ENCODE data around the gene DZIP3. TPM values are rescaled to one million over a fixed set of nuclear protein-coding genes. Genes with fewer than 3 reads are reported as not detected.
A peak's percentile ranks its signal among the peaks of the same experiment; 100 is the strongest.

DZIP3 gene
- total and polyA plus RNA-seq, 4 experiments from 2014 or later, result 8.9 to 18.5 (median 14.2) TPM

GRCh38 chr3:108552267-108553159, 37.0 kb upstream of the DZIP3 start:
- Histone ChIP-seq H3K27ac (ENCODE audit: low read depth, low read length) (no peak overlapping the region), H3K27me3 (ENCODE audit: insufficient read depth, low read length) (no peaks in the 10 kb centered on the region), H3K4me1 (ENCODE audit: insufficient read depth, low read length) (no peaks in the 10 kb centered on the region), H3K4me3 (ENCODE audit: low read length in 2 of 2) (no peak overlapping the region), H3K36me3 (ENCODE audit: insufficient read depth, low read length) (no peaks in the 10 kb centered on the region), H3K9me3 (ENCODE audit: control insufficient read depth in 1 of 2, low read length in 2 of 2) (no peaks in the 10 kb centered on the region)
- intact Hi-C loops (cut with micrococcal nuclease), result loop anchor here (1.0 to 10.0 kb wide), 7 partner anchors 63 to 1316 kb away; no protein-coding TSS in a partner anchor
- H3K27ac Mint-ChIP-seq, result peak overlapping the region in 2 of 7 donors; percentile 6 to 38
- H3K27me3 Mint-ChIP-seq, result no peaks in the 10 kb centered on the region
- peak overlapping the region in 1 of 8 donors; percentile 14 for H3K4me3 Mint-ChIP-seq
- H3K36me3 Mint-ChIP-seq, result no peaks in the 10 kb centered on the region
- DNase-seq, result peak in 4 of 5 donors; percentile 38 to 50 (median 39)
- CTCF ChIA-PET (ENCODE audit: partially characterized antibody), result interaction anchor here (0.7 to 5.3 kb wide), 33 partner anchors 8 to 1317 kb away, joined by 3 to 115 read pairs (median 5); partner anchors contain the start of genes CIP2A and DZIP3
- POLR2A ChIA-PET (ENCODE audit: partially characterized antibody), result interaction anchor here (1.4 to 2.7 kb wide), 3 partner anchors 8 to 53 kb away, joined by 3 to 9 read pairs (median 4); partner anchors contain the start of genes CIP2A and DZIP3
- H3K4me1 Mint-ChIP-seq, result peaks cover 4 to 7% (median 7%) of the 10 kb centered on the region in 4 donors
- no peaks in the 10 kb centered on the region for H3K9me3 Mint-ChIP-seq

- CTCF ChIA-PET (ENCODE audit: partially characterized antibody), result interaction anchor here (1.6 to 5.3 kb wide), 4 partner anchors 11 to 361 kb away, joined by 8 to 115 read pairs (median 24); no protein-coding TSS in a partner anchor
- Mint-ChIP-seq H3K36me3 (peaks cover 4 to 5% of the 10 kb centered on the region in 2 donors), H3K27me3 (no peaks in the 10 kb centered on the region), H3K4me3 (no peak overlapping the region), H3K9me3 (no peaks in the 10 kb centered on the region), H3K4me1 (peaks cover 3 to 7% (median 5%) of the 10 kb centered on the region in 4 donors), H3K27ac (no peak overlapping the region)
- DNase-seq, result no peak
- H3K27me3 ChIP-seq (ENCODE audit: insufficient read depth, low read length), result no peaks in the 10 kb centered on the region
- no peak overlapping the region for H3K4me3 ChIP-seq (ENCODE audit: low read length in 2 of 2)
- no peaks in the 10 kb centered on the region for H3K9me3 ChIP-seq (ENCODE audit: control insufficient read depth in 1 of 2, low read length in 2 of 2)
- POLR2A ChIA-PET (ENCODE audit: partially characterized antibody), result no interaction called here
- intact Hi-C loops (cut with micrococcal nuclease), result loop anchor here (10.0 kb wide), 3 partner anchors 531 to 879 kb away; no protein-coding TSS in a partner anchor
- H3K4me1 ChIP-seq (ENCODE audit: insufficient read depth, low read length), result no peaks in the 10 kb centered on the region
- H3K27ac ChIP-seq (ENCODE audit: low read depth, low read length), result no peak overlapping the region
- no peaks in the 10 kb centered on the region for H3K36me3 ChIP-seq (ENCODE audit: insufficient read depth, low read length)
Observed at GRCh38 chr3:108554229-108554628, 35.3 kb upstream of the DZIP3 start.

DNA sequence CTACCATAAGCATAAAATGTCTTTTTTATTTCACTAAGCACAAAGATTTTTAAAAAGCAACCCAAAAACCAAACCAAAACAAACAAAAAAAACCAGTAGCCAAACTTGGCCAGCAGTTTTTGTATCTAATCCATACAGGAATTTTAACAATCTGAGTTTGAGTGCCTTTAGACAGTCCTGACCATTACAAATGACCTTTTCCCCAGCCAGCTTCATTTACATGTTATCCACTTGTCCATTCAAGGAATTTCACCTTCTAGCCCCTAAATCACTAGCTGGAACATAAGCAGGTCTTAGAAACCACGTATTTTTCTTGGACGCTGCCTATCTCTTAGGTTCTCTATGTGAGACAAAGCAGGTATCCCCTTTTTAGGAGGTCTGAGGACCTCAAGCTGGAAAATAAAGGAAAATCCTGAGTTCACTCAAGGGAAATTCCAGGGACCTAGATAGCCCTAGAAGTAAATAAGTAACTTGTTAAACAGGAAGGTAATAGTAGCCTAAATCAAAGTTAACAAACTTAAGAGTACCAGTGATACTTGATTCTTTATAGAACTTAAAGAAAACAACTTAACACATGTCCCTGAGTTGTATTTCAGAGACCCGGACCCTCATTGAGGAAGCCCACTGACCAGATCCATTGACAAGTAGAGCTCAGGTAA, 34.5 kb upstream of the DZIP3 start:
- Mint-ChIP-seq H3K36me3 (peaks cover 4 to 7% of the 10 kb centered on the region in 2 donors), H3K4me1 (peaks cover 3 to 7% (median 5%) of the 10 kb centered on the region in 4 donors), H3K4me3 (no peak overlapping the region), H3K9me3 (no peaks in the 10 kb centered on the region), H3K27me3 (no peaks in the 10 kb centered on the region), H3K27ac (peak overlapping the region in 1 of 7 donors; percentile 32)
- Histone ChIP-seq H3K4me1 (ENCODE audit: insufficient read depth, low read length) (no peaks in the 10 kb centered on the region), H3K27ac (ENCODE audit: low read depth, low read length) (no peak overlapping the region), H3K9me3 (ENCODE audit: control insufficient read depth in 1 of 2, low read length in 2 of 2) (no peaks in the 10 kb centered on the region), H3K4me3 (ENCODE audit: low read length in 2 of 2) (no peak overlapping the region), H3K36me3 (ENCODE audit: insufficient read depth, low read length) (no peaks in the 10 kb centered on the region), H3K27me3 (ENCODE audit: insufficient read depth, low read length) (no peaks in the 10 kb centered on the region)
- POLR2A ChIA-PET (ENCODE audit: partially characterized antibody), result interaction anchor here (1.2 kb wide), 1 partner anchor 34 kb away, joined by 4 read pairs; the partner anchor contains the start of genes CIP2A and DZIP3
- CTCF ChIA-PET (ENCODE audit: partially characterized antibody), result interaction anchor here (0.9 to 5.3 kb wide), 3 partner anchors 12 to 360 kb away, joined by 3 to 115 read pairs (median 29); no protein-coding TSS in a partner anchor
- intact Hi-C loops (cut with micrococcal nuclease), result loop anchor here (10.0 kb wide), 3 partner anchors 530 to 880 kb away; no protein-coding TSS in a partner anchor
- DNase-seq, result no peak

- Mint-ChIP-seq H3K4me1 (peaks cover 3 to 7% (median 5%) of the 10 kb centered on the region in 4 donors), H3K27ac (no peak overlapping the region), H3K36me3 (peaks cover 4 to 7% of the 10 kb centered on the region in 2 donors), H3K4me3 (no peak overlapping the region), H3K9me3 (no peaks in the 10 kb centered on the region), H3K27me3 (no peaks in the 10 kb centered on the region)
- intact Hi-C loops (cut with micrococcal nuclease), result loop anchor here (10.0 kb wide), 3 partner anchors 529 to 881 kb away; no protein-coding TSS in a partner anchor
- Histone ChIP-seq H3K27me3 (ENCODE audit: insufficient read depth, low read length) (no peaks in the 10 kb centered on the region), H3K36me3 (ENCODE audit: insufficient read depth, low read length) (no peaks in the 10 kb centered on the region), H3K9me3 (ENCODE audit: control insufficient read depth in 1 of 2, low read length in 2 of 2) (no peaks in the 10 kb centered on the region), H3K27ac (ENCODE audit: low read depth, low read length) (no peak overlapping the region), H3K4me3 (ENCODE audit: low read length in 2 of 2) (no peak overlapping the region), H3K4me1 (ENCODE audit: insufficient read depth, low read length) (no peaks in the 10 kb centered on the region)
- POLR2A ChIA-PET (ENCODE audit: partially characterized antibody), result interaction anchor here (1.2 kb wide), 1 partner anchor 33 kb away, joined by 4 read pairs; the partner anchor contains the start of genes CIP2A and DZIP3
- no peak for DNase-seq
- CTCF ChIA-PET (ENCODE audit: partially characterized antibody), result interaction anchor here (0.9 to 5.3 kb wide), 2 partner anchors 11 to 67 kb away, joined by 3 to 115 read pairs; no protein-coding TSS in a partner anchor
Observed at GRCh38 chr3:108555966-108556581, 33.4 kb upstream of the DZIP3 start.

DNA sequence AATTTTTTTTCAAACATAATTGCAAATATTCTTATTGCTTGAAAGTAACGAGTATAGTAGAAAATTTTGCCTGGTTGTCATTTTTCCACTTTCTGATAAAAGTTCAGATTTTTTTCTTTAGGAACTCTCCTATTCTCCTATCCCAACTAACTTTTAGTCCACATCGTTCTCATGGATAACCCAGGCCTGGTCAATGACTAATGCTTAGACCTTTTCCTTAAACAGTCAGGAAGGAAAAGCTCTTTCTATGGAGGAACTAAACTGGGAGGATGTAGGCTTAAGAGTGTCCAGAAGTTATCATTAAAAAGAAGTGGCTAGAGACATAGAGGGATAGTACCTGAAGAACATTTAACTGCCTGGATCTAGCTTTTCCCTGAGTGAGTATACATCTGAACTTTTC, 27.0 kb upstream of the DZIP3 start:
- no peaks in the 10 kb centered on the region for H3K4me1 ChIP-seq (ENCODE audit: insufficient read depth, low read length)
- H3K27ac Mint-ChIP-seq, result no peak overlapping the region
- H3K27ac ChIP-seq (ENCODE audit: low read depth, low read length), result no peak overlapping the region
- CTCF ChIA-PET (ENCODE audit: partially characterized antibody), result interaction anchor here (1.1 kb wide), 1 partner anchor 10 kb away, joined by 5 read pairs; no protein-coding TSS in a partner anchor
- no peaks in the 10 kb centered on the region for H3K27me3 Mint-ChIP-seq
- H3K36me3 Mint-ChIP-seq, result peaks cover 4 to 11% of the 10 kb centered on the region in 2 donors
- H3K4me1 Mint-ChIP-seq, result peaks cover 0 to 2% (median 0%) of the 10 kb centered on the region in 4 donors
- H3K4me3 Mint-ChIP-seq, result no peak overlapping the region
- H3K36me3 ChIP-seq (ENCODE audit: insufficient read depth, low read length), result no peaks in the 10 kb centered on the region
- H3K27me3 ChIP-seq (ENCODE audit: insufficient read depth, low read length), result no peaks in the 10 kb centered on the region
- H3K9me3 ChIP-seq (ENCODE audit: control insufficient read depth in 1 of 2, low read length in 2 of 2), result no peaks in the 10 kb centered on the region
- no peak overlapping the region for H3K4me3 ChIP-seq (ENCODE audit: low read length in 2 of 2)
- DNase-seq, result no peak
- no peaks in the 10 kb centered on the region for H3K9me3 Mint-ChIP-seq
- POLR2A ChIA-PET (ENCODE audit: partially characterized antibody), result interaction anchor here (0.7 kb wide), 1 partner anchor 27 kb away, joined by 4 read pairs; the partner anchor contains the start of genes CIP2A and DZIP3
- intact Hi-C loops (cut with micrococcal nuclease), result no loop called here

DNA sequence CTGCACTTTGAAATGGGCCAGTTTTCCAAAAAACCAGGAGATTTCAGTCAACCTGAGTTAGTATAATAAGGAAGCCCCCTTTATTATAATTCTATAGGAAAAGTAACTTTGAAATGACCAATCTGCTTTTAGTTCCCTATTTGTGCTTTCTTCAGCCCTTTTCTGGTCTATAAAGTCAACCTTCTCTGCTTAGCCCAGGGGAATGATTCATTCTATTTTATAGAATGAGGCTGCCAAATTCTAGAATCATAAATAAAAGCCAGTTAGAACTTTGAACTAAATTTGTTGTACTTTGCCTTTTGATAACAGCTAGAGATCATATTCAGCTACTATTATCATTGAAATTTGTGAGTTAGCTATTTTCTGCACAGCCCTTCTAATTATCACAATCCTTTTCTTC, 25.0 kb upstream of the DZIP3 start:
- Mint-ChIP-seq H3K4me3 (no peak overlapping the region), H3K36me3 (peaks cover 0 to 4% of the 10 kb centered on the region in 2 donors), H3K9me3 (no peaks in the 10 kb centered on the region), H3K27me3 (no peaks in the 10 kb centered on the region), H3K27ac (peak overlapping the region in 2 of 7 donors; percentile 0 to 28), H3K4me1 (peaks cover 0 to 2% (median 0%) of the 10 kb centered on the region in 4 donors)
- no peaks in the 10 kb centered on the region for H3K9me3 ChIP-seq (ENCODE audit: control insufficient read depth in 1 of 2, low read length in 2 of 2)
- POLR2A ChIA-PET (ENCODE audit: partially characterized antibody), result no interaction called here
- no peak for DNase-seq
- no peak overlapping the region for H3K27ac ChIP-seq (ENCODE audit: low read depth, low read length)
- H3K36me3 ChIP-seq (ENCODE audit: insufficient read depth, low read length), result no peaks in the 10 kb centered on the region
- intact Hi-C loops (cut with micrococcal nuclease), result no loop called here
- CTCF ChIA-PET (ENCODE audit: partially characterized antibody), result interaction anchor here (1.3 kb wide), 1 partner anchor 11 kb away, joined by 4 read pairs; no protein-coding TSS in a partner anchor
- H3K4me3 ChIP-seq (ENCODE audit: low read length in 2 of 2), result no peak overlapping the region
- no peaks in the 10 kb centered on the region for H3K4me1 ChIP-seq (ENCODE audit: insufficient read depth, low read length)
- H3K27me3 ChIP-seq (ENCODE audit: insufficient read depth, low read length), result no peaks in the 10 kb centered on the region

Measured in CD4-positive, alpha-beta memory T cell (primary cell).